ENCODE data around the gene COL11A1.

Gene COL11A1

DNA sequence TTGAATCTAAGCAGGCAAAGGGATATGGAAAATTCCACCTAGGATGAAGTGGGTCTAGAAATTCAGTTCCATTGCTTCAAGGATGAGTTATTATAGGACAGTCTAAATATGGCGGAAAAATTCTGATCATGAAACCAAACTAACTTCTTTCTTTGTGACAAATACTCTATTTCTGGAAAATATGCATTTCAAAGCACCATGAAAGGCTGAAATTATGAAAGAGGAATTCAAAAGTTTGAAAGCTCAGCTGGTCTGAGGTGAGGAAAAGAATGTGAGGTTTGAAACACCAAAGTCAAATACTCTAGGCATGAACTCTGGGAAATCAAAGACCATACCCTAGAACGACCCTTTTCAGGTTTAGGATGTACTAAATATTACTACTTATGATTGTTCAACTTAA lies 36.4 kb upstream of the COL11A1 start:
- TF ChIP-seq FOXP2 (optimal IDR thresholded peaks at IDR 0.05; ENCODE audit: borderline replicate concordance, extremely low read depth, extremely low read length, insufficient read depth) (no peak), SIN3A (IDR thresholded peaks at IDR 0.05; ENCODE audit: borderline replicate concordance, insufficient read depth, low read length) (no peak), POLR2AphosphoS5 (IDR thresholded peaks at IDR 0.05; ENCODE audit: low read depth, low read length) (no peak), TAF1 (IDR thresholded peaks at IDR 0.05; ENCODE audit: borderline replicate concordance, insufficient read depth, low read length) (no peak)
- TF ChIP-seq, protein P1, sequence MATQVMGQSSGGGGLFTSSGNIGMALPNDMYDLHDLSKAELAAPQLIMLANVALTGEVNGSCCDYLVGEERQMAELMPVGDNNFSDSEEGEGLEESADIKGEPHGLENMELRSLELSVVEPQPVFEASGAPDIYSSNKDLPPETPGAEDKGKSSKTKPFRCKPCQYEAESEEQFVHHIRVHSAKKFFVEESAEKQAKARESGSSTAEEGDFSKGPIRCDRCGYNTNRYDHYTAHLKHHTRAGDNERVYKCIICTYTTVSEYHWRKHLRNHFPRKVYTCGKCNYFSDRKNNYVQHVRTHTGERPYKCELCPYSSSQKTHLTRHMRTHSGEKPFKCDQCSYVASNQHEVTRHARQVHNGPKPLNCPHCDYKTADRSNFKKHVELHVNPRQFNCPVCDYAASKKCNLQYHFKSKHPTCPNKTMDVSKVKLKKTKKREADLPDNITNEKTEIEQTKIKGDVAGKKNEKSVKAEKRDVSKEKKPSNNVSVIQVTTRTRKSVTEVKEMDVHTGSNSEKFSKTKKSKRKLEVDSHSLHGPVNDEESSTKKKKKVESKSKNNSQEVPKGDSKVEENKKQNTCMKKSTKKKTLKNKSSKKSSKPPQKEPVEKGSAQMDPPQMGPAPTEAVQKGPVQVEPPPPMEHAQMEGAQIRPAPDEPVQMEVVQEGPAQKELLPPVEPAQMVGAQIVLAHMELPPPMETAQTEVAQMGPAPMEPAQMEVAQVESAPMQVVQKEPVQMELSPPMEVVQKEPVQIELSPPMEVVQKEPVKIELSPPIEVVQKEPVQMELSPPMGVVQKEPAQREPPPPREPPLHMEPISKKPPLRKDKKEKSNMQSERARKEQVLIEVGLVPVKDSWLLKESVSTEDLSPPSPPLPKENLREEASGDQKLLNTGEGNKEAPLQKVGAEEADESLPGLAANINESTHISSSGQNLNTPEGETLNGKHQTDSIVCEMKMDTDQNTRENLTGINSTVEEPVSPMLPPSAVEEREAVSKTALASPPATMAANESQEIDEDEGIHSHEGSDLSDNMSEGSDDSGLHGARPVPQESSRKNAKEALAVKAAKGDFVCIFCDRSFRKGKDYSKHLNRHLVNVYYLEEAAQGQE (IDR thresholded peaks at IDR 0.05; ENCODE audit: insufficient read depth in 1 of 2, low read depth in 2 of 2, low read length in 2 of 2) = no peak

DNA sequence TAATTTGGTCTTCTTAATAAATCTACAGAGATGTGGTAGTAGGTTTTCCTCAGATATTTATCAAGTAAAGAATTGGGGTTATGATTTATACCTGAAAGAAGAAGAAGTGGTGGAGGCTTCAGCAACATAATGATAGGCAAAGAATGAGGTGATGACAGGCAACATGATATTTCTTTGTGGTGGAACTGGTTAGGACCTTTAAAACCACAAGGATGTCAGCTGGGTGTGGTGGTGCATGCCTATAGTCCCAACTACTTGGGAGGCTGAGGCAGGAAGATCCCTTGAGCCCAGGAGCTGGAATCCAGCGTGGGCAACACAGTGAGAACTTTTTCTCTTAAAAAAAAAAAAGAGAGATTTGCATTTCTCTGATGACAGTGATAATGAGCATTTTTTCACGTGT lies 34.1 kb upstream of the COL11A1 start:
- TF ChIP-seq TAF1 (IDR thresholded peaks at IDR 0.05; ENCODE audit: borderline replicate concordance, insufficient read depth, low read length) (no peak), FOXP2 (optimal IDR thresholded peaks at IDR 0.05; ENCODE audit: borderline replicate concordance, extremely low read depth, extremely low read length, insufficient read depth) (no peak), SIN3A (IDR thresholded peaks at IDR 0.05; ENCODE audit: borderline replicate concordance, insufficient read depth, low read length) (no peak), POLR2AphosphoS5 (IDR thresholded peaks at IDR 0.05; ENCODE audit: low read depth, low read length) (no peak)
- TF ChIP-seq, protein P1 (IDR thresholded peaks at IDR 0.05; ENCODE audit: insufficient read depth in 1 of 2, low read depth in 2 of 2, low read length in 2 of 2) = no peak

DNA sequence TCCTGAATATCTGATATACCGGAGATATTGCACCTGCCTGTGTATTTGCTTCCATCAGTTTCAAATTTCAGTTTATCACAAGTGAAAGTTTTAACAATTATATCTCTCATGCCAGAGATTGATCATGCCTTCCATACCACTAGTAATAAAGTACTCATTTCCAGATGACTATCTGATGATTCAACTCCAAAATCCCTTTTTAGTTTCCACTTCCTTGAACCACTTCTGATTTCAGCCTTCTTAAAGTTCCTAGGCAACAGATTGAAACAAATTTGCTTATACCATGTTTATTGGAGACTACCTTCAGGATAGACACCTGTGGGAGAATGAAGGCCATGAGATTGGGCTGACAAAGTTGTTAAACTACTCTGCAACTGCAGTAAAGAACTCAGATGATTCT lies 21.5 kb upstream of the COL11A1 start:
- TF ChIP-seq SIN3A (IDR thresholded peaks at IDR 0.05; ENCODE audit: borderline replicate concordance, insufficient read depth, low read length) (no peak), POLR2AphosphoS5 (IDR thresholded peaks at IDR 0.05; ENCODE audit: low read depth, low read length) (no peak), TAF1 (IDR thresholded peaks at IDR 0.05; ENCODE audit: borderline replicate concordance, insufficient read depth, low read length) (no peak), FOXP2 (optimal IDR thresholded peaks at IDR 0.05; ENCODE audit: borderline replicate concordance, extremely low read depth, extremely low read length, insufficient read depth) (no peak)
- TF ChIP-seq, protein P1 (IDR thresholded peaks at IDR 0.05; ENCODE audit: insufficient read depth in 1 of 2, low read depth in 2 of 2, low read length in 2 of 2) = no peak

DNA sequence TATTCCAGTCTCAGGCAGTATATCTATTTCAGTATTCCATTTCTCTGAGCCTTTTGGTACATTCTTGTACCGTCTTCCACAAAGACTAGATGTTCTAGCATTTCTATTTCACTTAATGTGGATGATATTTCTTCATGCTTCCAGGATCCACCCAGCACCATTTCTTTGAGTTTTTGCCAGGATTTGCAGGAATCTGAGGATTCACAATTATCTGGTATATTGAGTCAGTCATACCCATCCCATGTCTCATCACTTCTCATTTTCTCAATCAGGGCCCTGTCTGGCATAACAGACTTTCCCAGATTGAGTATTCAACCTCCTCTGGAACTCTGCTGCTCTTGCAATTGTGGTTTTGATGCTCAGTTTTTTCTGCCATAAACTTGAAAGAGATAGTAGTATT lies 20.9 kb upstream of the COL11A1 start:
- TF ChIP-seq SIN3A (IDR thresholded peaks at IDR 0.05; ENCODE audit: borderline replicate concordance, insufficient read depth, low read length) (no peak), FOXP2 (optimal IDR thresholded peaks at IDR 0.05; ENCODE audit: borderline replicate concordance, extremely low read depth, extremely low read length, insufficient read depth) (no peak), TAF1 (IDR thresholded peaks at IDR 0.05; ENCODE audit: borderline replicate concordance, insufficient read depth, low read length) (no peak), POLR2AphosphoS5 (IDR thresholded peaks at IDR 0.05; ENCODE audit: low read depth, low read length) (no peak)
- TF ChIP-seq, protein P1 (IDR thresholded peaks at IDR 0.05; ENCODE audit: insufficient read depth in 1 of 2, low read depth in 2 of 2, low read length in 2 of 2) = no peak

DNA sequence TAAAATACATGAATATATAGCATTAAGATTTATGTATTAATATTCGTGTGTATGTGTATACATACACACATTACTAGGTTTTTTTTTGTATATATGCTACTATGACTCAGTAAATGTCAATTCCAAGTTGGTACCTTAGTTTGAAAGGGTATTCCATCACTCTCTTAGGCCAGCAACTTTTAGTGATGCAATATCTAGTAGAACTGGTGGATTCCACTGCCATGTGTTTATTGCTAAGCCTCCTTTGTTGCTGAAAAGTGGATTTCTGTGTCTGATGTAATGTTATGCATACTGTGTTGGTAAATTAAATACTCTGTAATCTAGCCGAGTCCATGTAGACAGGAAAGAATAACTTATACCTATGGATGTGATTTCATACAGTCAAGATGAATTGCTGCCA lies 16.9 kb upstream of the COL11A1 start:
- no peak for TF ChIP-seq FOXP2 (optimal IDR thresholded peaks at IDR 0.05; ENCODE audit: borderline replicate concordance, extremely low read depth, extremely low read length, insufficient read depth)
- TF ChIP-seq, protein P1 (IDR thresholded peaks at IDR 0.05; ENCODE audit: insufficient read depth in 1 of 2, low read depth in 2 of 2, low read length in 2 of 2) = no peak
- TF ChIP-seq SIN3A (IDR thresholded peaks at IDR 0.05; ENCODE audit: borderline replicate concordance, insufficient read depth, low read length) = no peak
- TF ChIP-seq POLR2AphosphoS5 (IDR thresholded peaks at IDR 0.05; ENCODE audit: low read depth, low read length) = no peak
- TF ChIP-seq TAF1 (IDR thresholded peaks at IDR 0.05; ENCODE audit: borderline replicate concordance, insufficient read depth, low read length) = no peak
